Left colon (tissue), 2 donors: Measurements from ENCODE around the gene SLC25A36. TPM values are rescaled to one million over a fixed set of nuclear protein-coding genes. Genes with fewer than 3 reads are reported as not detected.
"Not testable (repeated sequence)": the region's sequence is repeated elsewhere in the genome, so short reads cannot be mapped to it uniquely, and the experiment has no call there.

Experiments used
- ATAC-seq: fragments of 200-7000 bp; cut with Tn5 transposase; one replicate; pipeline ENCODE4 v1.9.1; 2020; ENCODE audit warnings: mild to moderate bottlenecking, moderate library complexity
- DNase-seq, 2 donors: peaks; one replicate each; pipeline ENCODE4 v3.0.0-alpha.2; 2020
- intact Hi-C, 2 donors: fragments of 100-400 bp; cut with DNase I in 1 of 2; cut with micrococcal nuclease in 1 of 2; formaldehyde crosslinking; loops; one replicate each; pipeline versions ENCODE4 v1.11.2 to v1.14.0; 2022; cut with DNase I, micrococcal nuclease
- total RNA-seq, 2 donors: library from RNA; stranded (reverse); fragmentation: NEBNext Ultra II Directional; extraction: Animal tissue kit (Norgen Biotek cat#: 25700); gene quantifications; one replicate each; pipeline ENCODE4 v1.2.1, GENCODE V29; 2021
- donor health status: DM: no; HTN: no; CAD: no.
- donor health status: DM: yes; HTN: yes; CAD: no.

SLC25A36 gene
- total RNA-seq, 2 donors from 2014 or later: 36.7 to 48.6 TPM

DNA sequence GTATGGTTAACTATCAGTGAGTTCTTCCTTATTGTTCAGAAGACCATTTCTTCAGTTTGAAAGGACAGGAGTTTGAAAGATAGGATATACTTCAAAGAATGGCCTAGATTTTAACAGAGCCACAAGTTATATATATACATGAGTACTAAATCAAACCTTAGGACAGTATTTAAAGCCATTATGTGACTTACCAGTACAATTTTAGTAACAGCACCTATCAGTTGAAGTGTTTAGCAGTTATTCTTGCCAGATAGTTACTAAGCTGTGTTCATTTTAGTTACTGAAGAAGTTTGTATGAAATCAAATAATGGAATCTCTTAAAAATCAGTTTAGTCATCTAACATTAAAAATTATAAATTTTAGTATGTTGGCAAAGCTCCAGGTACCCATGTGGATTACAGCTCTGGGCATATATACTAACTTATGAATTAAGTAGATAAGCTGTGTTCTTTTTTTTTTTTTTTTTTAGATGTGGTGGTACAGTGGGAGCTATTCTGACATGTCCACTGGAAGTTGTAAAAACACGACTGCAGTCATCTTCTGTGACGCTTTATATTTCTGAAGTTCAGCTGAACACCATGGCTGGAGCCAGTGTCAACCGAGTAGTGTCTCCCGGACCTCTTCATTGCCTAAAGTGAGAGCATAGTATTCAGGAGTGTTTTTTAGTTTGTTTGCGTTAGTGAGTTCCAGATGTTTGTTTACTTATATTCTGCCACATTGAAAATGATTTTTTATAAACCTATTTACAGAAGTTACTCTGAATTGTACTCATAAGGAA lies 14.6 kb downstream of the SLC25A36 start:
- intact Hi-C loops: no loop called here
- no peak for DNase-seq
- ATAC-seq: no peak

DNA sequence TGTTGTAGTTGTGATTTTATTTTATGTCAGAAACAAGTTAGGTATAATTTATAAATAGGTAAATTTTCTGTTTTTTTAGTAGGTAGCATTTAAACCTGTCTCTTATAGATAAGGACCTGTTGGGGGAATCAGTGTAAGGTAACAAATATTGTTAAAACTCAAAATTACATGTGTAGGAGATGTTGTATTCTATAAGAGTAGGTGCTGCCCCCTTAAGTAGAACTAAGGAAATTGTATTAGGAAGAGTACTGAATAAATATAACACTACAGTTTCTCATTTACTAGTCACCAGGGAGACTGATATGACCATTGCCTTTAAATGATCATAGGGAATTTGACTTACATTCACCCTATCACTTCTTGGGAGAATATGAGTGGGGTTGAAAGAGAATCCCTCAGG lies 31.2 kb downstream of the SLC25A36 start:
- DNase-seq: no peak
- intact Hi-C loops: no loop called here
- peak; percentile 48 for ATAC-seq

DNA sequence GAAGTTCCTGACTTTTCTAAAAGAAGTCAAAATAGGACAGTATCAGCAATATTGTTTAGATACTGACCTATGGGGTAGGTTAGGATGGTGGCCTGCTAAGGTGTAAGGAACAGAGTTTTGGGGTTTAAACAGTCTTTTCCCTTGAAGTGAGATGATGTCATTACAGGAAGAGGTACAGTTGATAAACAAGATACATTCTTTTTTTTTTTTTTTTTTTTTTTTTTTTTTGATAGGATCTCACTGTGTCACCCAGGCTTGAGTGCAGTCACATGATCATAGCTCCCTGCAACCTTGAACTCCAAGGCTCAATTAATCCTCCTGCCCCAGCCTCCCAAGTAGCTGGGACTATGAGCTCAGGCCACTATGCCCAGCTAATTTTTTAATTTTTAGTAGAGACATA lies 33.3 kb downstream of the SLC25A36 start:
- no peak for ATAC-seq
- intact Hi-C loops: no loop called here
- no peak for DNase-seq

DNA sequence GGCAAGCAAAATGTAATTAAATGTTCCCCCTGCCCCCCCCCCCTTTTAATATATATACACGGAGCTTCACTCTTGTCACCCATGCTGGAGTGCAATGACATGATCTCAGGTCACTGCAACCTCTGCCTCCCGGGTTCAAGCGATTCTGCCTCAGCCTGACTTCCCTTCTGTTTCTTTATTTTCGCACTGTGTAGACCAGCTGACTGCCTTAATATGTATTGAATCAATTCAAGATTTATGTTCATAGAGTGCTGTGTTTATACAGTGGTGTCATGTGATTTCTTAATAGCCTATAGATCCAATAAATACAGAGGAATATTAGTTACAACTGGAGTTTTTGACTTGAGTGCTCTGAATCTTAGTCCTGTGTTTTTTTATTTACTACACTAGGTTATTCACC lies 39.0 kb downstream of the SLC25A36 start:
- DNase-seq (no peak), ATAC-seq (no peak)
- intact Hi-C loops: no loop called here

DNA sequence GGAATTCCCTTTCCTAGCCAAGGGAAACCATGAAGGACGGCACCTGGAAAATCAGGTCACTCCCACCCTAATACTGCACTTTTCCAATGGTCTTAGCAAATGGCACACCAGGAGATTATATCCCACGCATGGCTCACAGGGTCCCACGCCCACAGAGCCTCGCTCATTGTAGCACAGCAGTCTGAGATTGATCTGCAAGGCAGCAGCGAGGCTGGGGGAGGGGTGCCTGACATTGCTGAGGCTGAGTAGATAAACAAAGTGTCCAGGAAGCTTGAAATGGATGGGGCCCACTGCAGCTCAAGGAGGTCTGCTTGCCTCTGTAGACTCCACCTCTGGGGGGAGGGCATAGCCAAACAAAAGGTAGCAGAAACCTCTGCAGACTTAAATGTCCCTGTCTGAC lies 46.2 kb downstream of the SLC25A36 start:
- DNase-seq, ATAC-seq, intact Hi-C loops: not testable (repeated sequence)

DNA sequence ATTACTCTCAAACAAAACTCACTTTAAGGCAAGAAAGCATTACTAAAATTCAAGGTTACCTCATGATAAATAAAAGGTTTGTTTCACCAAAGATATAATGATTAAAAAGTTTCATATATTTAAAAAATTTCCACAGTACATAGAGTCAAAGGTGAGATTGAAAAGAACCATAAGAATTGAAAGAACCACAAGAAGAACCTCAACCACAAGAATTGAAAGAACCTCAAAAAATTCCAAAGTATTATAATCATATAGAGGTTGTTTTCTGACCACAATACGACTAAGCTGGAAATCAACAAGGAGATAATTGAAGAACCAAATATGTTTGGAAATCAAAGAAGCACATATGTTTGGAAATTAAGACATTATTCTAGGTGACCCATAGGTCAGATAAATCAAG lies 52.7 kb downstream of the SLC25A36 start:
- intact Hi-C loops: no loop called here
- no peak for DNase-seq
- no peak for ATAC-seq

DNA sequence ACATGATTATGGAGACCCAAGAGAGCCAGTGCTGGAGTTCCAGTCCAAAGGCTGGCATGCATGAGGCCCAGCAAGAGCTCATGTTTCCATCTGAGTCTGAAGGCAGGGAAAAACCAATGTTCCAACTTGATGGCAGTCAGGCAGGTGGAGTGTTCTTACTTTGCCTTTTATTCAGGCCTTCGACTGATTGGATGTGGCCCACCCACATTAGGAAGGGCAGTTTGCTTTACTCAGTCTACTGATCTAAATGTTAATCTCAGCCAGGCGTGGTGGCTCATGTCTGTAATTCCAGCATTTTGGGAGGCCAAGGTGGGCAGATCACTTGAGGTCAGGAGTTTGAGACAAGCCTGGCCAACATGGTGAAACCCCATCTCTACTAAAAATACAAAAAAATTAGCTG lies 53.2 kb downstream of the SLC25A36 start:
- intact Hi-C loops: not testable (repeated sequence)

DNA sequence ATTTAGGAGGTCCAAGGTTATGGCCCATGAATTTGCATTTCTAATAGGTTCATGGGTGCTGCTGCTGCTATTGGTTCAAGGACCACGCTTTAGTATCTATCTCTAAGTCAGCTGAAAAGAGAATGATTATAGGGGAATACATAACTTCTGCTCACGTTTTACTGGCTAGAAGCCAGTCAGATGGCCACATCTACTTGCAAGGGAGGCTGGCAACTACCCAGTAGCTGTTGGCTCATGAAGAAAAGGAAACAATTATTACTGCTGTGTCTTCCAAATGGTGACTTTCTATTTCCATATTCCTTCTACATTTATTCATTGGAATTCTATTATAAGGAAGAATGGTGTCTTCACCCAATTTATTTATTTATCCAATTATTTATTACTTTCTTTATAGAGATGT lies 54.2 kb downstream of the SLC25A36 start:
- ATAC-seq (no peak), DNase-seq (no peak)
- intact Hi-C loops: no loop called here

More for the DNA sequence above, 53.2 kb downstream of the SLC25A36 start:
- not testable (repeated sequence) for DNase-seq, ATAC-seq

DNA sequence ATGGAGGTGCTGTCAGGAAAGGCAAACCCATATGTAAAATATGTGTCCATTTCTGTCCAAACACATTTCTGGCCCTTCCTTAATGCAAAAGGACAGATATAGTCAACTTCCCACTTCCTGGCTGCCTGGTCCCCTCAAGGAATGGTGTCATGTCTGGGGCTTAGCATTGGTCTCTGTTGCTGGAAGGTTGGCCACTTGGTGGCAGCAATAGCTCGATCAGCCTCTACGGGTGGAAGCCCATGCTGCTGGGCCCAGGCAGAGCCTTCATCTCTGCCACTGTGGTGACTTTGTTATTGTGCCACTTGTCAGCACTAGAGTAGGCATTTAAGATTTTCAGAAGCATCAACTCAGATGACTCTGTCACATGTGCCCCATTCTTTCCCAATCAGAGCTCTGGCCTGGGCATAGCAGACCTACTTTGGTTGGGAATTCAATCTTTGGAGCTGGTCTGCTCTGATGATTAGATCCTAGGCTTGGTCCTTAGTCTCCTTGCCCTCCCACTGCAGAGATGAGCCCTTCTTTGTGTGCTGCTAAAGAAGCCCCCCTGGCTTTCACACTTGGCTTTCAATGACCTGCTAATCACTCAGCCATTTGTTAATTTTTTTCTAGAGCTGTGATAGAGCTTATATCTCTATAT lies 58.5 kb downstream of the SLC25A36 start:
- DNase-seq (peak in 1 of 2 donors; percentile 51), ATAC-seq (peak; percentile 76)
- intact Hi-C loops: loop anchor here (10.0 kb wide), 1 partner anchor 195 kb away; no protein-coding TSS in a partner anchor

DNA sequence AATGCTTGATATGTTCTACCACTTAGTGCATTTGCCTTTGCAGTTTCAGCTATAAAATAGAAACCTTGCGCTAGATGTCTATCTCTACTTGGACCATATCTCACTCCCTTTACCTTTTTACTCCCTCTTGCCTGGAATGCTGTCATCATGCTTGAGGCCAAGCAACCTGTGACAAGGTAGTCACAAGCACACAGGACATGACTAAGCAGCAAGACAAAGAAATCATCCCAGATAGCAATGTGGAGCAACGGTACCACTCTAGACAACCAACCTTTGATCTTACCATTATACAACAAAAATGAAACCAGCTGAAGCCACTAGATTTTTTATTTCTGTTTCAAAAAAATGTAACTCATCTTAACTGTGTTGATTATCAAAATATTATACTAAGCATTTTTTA lies 59.0 kb downstream of the SLC25A36 start:
- DNase-seq: no peak
- intact Hi-C loops: loop anchor here (10.0 kb wide), 1 partner anchor 194 kb away; no protein-coding TSS in a partner anchor
- no peak for ATAC-seq

DNA sequence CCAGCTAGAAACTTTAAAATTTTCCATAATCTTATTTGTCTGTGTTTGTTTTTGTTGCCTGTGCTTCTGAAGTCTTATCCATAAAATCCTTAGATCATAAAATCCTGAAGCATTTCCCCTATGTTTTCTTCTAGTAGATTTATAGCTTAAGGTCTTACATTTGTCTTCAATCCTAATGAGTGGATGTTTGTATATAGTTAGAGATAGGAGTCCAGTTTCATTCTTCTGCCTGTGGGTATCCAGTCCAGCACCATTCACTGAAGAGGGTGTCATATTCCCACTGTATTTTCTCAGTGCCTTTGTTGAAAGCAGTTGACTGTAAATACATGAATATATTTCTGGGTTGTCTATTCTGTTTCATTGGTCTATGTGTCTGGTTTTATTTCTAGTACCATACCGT lies 64.7 kb downstream of the SLC25A36 start:
- no peak for ATAC-seq
- DNase-seq: no peak
- intact Hi-C loops: loop anchor here (10.0 kb wide), 1 partner anchor 188 kb away; no protein-coding TSS in a partner anchor

DNA sequence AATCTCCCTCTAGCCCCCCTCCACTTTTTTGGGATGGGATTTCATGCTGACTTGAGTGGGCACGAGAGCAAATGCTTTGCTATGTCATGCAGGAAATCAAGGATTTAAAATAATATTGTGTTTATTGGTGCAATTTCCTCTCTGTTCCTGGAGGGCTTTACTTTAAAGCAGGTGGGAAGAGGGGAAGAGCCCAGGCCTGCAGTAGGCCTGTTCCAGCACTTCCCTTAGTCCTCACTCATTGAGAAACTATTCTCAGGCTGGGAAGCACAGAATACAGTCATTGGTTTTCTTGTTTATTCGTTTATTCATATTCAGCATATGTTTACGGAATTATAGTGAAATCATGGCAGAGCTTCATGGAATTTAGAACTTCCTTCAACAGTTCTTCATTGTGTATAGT lies 67.9 kb downstream of the SLC25A36 start:
- intact Hi-C loops: loop anchor here (10.0 kb wide), 1 partner anchor 185 kb away; no protein-coding TSS in a partner anchor
- DNase-seq (no peak), ATAC-seq (no peak)

DNA sequence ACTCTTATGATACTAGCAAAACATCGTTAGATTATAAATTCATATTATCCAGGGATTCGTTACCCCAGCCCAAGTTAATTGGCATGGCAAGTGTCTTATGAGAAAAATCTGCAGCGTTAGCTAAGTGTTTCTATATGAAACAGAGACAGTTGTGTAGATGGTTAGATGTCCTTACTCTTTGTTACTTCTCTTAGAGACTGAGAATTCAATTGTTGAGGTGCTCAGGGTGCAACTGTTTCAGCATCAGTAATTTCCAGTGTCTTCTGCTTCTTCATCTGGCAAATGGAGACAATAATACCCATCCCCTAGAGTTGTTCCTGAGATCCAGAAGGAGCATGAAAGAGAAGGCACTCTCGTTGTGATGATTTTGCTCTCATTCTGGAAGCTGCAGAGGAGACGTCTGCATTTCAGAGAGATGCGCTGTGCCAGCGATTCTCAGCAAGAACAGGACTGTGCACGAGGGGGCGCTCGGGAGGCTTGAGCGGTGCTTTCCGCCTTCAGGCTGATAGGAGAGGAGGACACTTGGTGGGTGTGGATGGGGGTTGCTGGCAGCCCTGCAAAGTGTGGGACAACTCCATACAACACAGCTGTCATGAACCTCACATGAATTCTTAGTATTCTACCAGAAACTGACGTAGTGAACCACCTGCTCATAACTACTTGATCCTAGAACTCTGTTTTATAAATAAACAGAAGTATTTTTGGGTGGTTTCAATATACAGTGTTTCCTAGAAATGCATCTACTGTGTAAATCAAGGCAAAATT lies 69.8 kb downstream of the SLC25A36 start:
- intact Hi-C loops: loop anchor here in 1 of 2 donors (5.0 kb wide), 1 partner anchor 96 kb away; no protein-coding TSS in a partner anchor
- ATAC-seq: peak; percentile 49

DNA sequence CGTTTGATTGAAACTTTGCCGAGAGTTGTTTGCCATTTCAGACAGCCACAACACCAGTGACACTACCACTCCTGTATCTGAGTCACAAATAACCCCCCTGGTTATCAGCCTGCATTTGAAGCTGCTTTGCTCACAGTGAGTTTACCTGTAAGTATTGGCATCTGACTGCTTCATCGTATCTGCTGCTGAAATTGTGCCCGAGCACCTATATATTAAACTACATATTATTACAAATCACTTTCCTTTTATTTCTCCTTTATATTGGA lies 70.3 kb downstream of the SLC25A36 start:
- intact Hi-C loops: loop anchor here in 1 of 2 donors (5.0 kb wide), 1 partner anchor 95 kb away; no protein-coding TSS in a partner anchor
- no peak for ATAC-seq
- DNase-seq: no peak

More for the DNA sequence above, 69.8 kb downstream of the SLC25A36 start:
- DNase-seq: peak; percentile 45 to 76

DNA sequence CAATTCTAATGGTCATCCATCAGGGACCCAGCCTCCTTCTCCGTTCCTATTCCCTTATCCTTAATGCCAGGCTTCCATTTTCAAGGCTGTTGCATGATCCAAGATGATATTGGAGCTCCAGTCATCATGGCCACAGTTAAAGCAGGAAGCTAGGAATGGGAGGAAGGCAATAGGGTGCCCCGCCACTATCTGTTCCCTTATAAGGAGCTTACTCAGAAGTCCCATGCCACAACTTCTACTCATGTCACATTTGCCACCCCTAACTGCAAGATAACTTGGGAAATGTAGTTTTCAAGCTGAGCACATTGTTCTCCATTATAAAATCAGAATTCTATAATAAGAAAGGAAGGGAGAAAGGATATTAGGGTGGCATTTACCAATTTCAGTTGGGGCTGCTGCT lies 70.9 kb downstream of the SLC25A36 start:
- ATAC-seq (no peak), DNase-seq (no peak)
- intact Hi-C loops: loop anchor here in 1 of 2 donors (5.0 kb wide), 1 partner anchor 95 kb away; no protein-coding TSS in a partner anchor

DNA sequence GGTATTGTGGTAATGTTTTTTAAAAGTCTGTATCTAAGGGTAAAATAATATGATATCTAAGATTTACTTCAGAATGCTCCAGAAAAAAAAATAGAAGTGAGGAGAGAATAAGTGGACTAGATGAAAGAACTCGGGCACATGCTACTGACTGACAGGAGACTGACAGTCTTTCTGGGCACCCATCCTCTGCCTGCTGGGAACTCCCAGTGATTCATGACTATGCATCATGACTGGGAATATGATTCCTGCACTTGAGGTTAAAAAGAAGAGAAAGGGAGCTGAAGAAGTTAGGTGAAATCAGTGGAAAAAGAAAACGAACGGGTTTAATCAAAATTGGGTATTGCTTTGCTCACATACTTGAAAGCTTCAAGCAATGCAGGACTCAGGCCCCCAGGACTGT lies 73.8 kb downstream of the SLC25A36 start:
- DNase-seq: no peak
- ATAC-seq: no peak
- intact Hi-C loops: no loop called here

DNA sequence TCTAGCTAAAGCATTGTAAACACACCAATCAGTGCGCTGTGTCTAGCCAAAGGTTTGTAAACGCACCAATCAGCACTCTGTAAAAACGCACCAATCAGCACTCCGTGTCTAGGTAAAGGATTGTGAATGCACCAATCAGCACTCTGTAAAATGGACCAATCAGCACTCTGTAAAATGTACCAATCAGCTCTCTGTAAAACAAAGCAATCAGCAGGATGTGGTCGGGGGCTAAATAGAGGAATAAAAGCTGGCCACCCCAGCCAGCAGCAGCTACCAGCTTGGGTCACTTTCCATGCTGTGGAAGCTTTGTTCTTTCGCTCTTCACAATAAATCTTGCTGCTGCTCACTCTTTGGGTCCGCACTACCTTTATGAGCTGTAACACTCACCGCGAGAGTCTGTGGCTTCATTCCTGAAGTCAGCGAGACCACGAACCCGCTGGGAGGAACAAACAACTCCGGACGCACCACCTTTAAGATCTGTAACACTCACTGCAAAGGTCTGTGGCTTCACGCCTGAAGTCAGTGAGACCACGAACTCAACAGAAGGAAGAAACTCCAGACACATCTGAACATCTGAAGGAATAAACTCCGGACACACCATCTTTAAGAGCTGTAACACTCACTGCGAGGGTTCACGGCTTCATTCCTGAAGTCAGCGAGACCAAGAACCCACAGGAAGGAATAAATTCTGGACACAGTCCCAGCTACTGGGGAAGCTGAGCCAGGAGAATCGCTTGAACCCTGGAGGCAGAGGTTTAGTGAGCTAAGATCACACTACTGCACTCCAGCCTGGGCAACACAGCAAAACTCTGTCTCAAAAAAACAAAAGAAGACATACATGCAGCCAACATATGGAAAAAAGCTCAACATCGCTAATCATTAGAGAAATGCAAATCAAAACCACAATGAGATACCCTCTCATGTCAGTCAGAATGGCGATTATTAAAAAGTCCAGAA lies 76.0 kb downstream of the SLC25A36 start:
- intact Hi-C loops, ATAC-seq, DNase-seq: not testable (repeated sequence)

DNA sequence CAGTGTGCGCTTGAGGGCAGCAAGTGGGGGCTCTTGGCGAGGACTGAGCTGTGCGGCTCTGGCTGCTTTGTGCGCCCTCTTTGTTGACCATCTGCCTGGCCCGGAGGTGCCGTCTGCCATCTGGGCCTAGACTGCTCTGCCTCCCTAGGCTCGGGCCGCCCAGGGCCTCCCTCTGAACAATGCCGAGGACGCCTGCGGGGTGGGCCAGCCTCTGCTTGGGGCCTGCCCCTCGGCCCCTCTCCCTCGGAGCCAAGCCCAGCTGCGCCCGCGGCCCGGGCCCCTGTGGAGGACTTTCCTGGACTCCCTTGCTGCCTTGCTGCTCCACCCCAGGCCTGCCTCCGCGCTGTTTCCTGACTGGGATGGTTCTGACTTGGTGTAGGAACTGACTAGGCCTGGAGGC lies 77.6 kb downstream of the SLC25A36 start:
- intact Hi-C loops: no loop called here
- DNase-seq (no peak), ATAC-seq (no peak)
